Measurements from ENCODE around the gene FRA10AC1. TPM values are rescaled to one million over a fixed set of nuclear protein-coding genes. Genes with fewer than 3 reads are reported as not detected.

Gene FRA10AC1
- polyA plus RNA-seq, 2 of the 4 experiments (the other 2 are of a cell fraction): 11.1 to 20.5 TPM

GRCh38 chr10:93654201-93654600, 48.2 kb downstream of the FRA10AC1 start:
- Histone ChIP-seq H3K4me3 (no peak overlapping the region), H3K27ac (no peak overlapping the region), H3K9me3 (no peaks in the 10 kb centered on the region), H3K4me2 (no peak overlapping the region), H3K4me1 (peaks cover 14% of the 10 kb centered on the region)
- ATAC-seq: no peak
- POLR2A ChIA-PET: no interaction called here
- WGBS (ENCODE audit: missing lambda C conversion rate): 63% methylated on average over 1 of the region's 1 CpG
- DNase-seq (ENCODE audit: low read depth in 1 of 2, low spot score in 1 of 2): no peak
- CTCF ChIA-PET: interaction anchor here (1.0 kb wide), 1 partner anchor 99 kb away, joined by 3 read pairs; no protein-coding TSS in a partner anchor
- TF ChIP-seq ATOH8 (CRISPR knock-in tag; IDR thresholded peaks at IDR 0.05; ENCODE audit: low read depth): no peak
- TF ChIP-seq CBX2 (IDR thresholded peaks at IDR 0.05; ENCODE audit: borderline replicate concordance, low read depth): no peak
- no peak for TF ChIP-seq JUN (IDR thresholded peaks at IDR 0.05)
- TF ChIP-seq FOXS1 (CRISPR knock-in tag; IDR thresholded peaks at IDR 0.05): no peak
- no peak for TF ChIP-seq MYC (IDR thresholded peaks at IDR 0.05; ENCODE audit: borderline replicate concordance, low read length)
- no peak for TF ChIP-seq HEYL (CRISPR knock-in tag; IDR thresholded peaks at IDR 0.05)
- FAIRE-seq: no peak

GRCh38 chr10:93652857-93653256, 49.5 kb downstream of the FRA10AC1 start:
- Histone ChIP-seq H3K4me3 (no peak overlapping the region), H3K4me1 (peaks cover 14% of the 10 kb centered on the region), H3K4me2 (peak overlapping the region; percentile 10), H3K27ac (no peak overlapping the region), H3K9me3 (no peaks in the 10 kb centered on the region)
- TF ChIP-seq USF2 (IDR thresholded peaks at IDR 0.05) (no peak), FOSL2 (IDR thresholded peaks at IDR 0.05) (no peak), FOSL2 (CRISPR knock-in tag; IDR thresholded peaks at IDR 0.05) (0 out of 2 replicates have a peak, but pooled peaks have one; percentile 14)
- ATAC-seq: no peak
- FAIRE-seq: peak; percentile 54
- CTCF ChIA-PET: no interaction called here
- POLR2A ChIA-PET: no interaction called here
- 63% methylated on average over 1 of the region's 1 CpG for WGBS (ENCODE audit: missing lambda C conversion rate)
- no peak for DNase-seq (ENCODE audit: low read depth in 1 of 2, low spot score in 1 of 2)

- no peak for TF ChIP-seq JUN (IDR thresholded peaks at IDR 0.05)
- no peak for TF ChIP-seq MAX (IDR thresholded peaks at IDR 0.05)
- TF ChIP-seq NR3C1 (IDR thresholded peaks at IDR 0.05): no peak
- no peak for TF ChIP-seq EHMT2 (IDR thresholded peaks at IDR 0.05; ENCODE audit: low read depth)
- TF ChIP-seq RNF2 (IDR thresholded peaks at IDR 0.05; ENCODE audit: borderline replicate concordance, low read depth): no peak
- no peak for TF ChIP-seq ZC3H11A (IDR thresholded peaks at IDR 0.05)
- no peak for TF ChIP-seq NPAS2 (CRISPR knock-in tag; IDR thresholded peaks at IDR 0.05; ENCODE audit: borderline replicate concordance)
- TF ChIP-seq E2F6 (IDR thresholded peaks at IDR 0.05; ENCODE audit: borderline replicate concordance, low read depth): no peak
- no peak for TF ChIP-seq FOXS1 (CRISPR knock-in tag; IDR thresholded peaks at IDR 0.05)
- ChIA-PET CTCF (interaction anchor here (0.8 kb wide), 1 partner anchor 43 kb away, joined by 3 read pairs; no protein-coding TSS in a partner anchor), POLR2A (no interaction called here)
- Histone ChIP-seq H3K27ac (no peak overlapping the region), H3K9me3 (no peaks in the 10 kb centered on the region), H3K4me3 (no peak overlapping the region), H3K4me1 (no peaks in the 10 kb centered on the region), H3K4me2 (no peak overlapping the region)
- WGBS (ENCODE audit: missing lambda C conversion rate): 78% methylated on average over 7 of the region's 7 CpGs
- DNase-seq (ENCODE audit: low read depth in 1 of 2, low spot score in 1 of 2) (no peak), ATAC-seq (no peak), FAIRE-seq (no peak)
Measured at GRCh38 chr10:93639791-93640190, 62.6 kb downstream of the FRA10AC1 start.
